GM18867 (cell line): ENCODE data around the gene ABLIM3.

Experiments
- ATAC-seq: cut with Tn5 transposase; IDR thresholded peaks from one replicate; pipeline ENCODE4 v1.9.1; 2021; ENCODE audit warnings: mild to moderate bottlenecking, moderate library complexity; ENCODE audit not compliant: unreplicated experiment

Gene ABLIM3

DNA sequence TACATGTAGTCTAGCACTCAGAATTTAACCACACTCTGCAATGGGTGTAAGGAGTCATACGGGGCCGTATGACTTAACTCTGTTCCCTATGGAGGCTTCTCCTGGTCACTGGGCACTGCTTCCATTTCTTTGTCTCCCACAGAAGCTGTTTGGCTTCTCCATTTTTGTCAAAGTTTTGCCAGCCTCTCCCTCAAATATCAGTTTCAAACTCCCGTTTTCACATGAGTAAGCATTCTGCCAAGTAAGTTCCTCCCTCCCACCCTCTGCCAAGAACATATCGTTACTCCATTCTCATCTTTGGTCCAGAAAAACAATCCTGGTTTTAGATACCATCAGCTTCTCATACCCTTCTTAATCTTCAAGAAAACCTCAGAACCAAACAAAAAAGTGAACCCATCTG is 136.5 kb downstream of the ABLIM3 start:
- ATAC-seq: no peak

DNA sequence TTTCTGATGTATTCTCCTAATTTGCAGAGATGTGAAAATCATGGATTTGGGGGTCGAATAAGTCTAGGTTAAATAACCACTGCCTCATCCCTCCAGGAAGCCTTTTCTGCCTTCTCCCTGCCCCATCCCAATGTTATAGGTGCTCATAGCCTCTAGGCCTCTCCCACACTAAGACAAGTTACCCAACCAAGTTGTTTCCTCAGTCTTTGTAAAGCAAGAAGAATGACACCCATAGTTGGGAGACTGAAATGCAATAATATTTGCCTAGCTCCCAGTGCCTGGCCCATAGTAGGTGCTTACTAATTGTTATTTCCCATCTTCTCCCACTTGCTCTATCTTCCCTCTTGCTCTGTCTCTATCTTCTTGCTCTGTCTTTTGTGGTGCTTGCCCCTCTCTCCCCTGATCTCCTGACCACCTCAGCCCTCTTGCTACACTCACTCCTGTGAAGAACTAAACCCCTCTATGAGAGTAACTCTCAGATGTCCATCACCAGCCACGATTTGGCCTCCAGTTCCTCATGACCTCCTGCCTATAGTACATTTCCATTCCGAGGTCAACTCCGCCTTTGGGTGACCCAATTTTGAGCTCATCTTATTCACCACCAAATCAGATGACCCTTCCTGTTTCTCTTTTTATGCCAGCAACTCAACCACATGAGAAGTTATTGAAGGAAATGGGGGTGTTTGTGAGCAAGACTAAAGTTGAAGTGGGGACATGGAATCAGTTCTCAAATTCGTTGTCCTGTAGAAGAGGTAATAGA is 137.3 kb downstream of the ABLIM3 start:
- no peak for ATAC-seq

DNA sequence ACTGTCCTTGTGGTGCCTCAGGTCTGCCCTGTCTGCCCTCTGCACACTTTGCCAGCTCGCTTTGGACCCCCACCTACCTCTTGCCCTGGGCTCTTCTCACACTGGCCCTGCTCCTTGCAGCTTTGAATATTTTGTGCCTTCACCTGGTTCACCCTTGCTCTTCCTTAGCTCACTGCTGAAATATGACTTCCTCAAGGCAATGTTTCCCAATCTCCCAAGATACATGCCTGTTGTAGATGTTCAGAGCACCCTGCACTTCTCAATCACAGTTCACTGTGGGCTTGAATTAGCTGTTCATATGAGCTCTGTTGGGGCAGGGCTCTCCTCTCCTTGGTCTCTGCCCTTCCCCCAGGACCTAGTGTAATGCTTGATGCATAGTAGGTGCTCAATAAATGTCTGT is 138.4 kb downstream of the ABLIM3 start:
- no peak for ATAC-seq

DNA sequence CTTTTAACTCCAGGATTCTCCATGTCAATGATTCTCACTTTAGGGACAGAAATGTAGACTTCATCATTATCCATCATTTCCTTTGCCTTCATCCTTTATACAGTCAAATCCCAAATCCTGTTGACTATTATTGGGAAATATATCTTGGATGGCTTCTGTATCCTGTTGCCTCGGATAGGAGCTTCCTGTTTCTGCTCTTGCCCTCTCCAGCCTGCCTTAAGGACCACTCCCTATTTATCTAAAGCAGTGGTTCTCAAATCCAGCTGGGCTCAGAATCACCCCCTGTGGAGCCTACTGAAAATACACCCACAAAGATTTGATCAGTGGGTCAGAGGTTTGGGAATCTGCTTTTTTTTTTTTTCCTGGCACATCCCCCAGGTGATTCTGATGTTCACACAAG is 138.8 kb downstream of the ABLIM3 start:
- no peak for ATAC-seq

DNA sequence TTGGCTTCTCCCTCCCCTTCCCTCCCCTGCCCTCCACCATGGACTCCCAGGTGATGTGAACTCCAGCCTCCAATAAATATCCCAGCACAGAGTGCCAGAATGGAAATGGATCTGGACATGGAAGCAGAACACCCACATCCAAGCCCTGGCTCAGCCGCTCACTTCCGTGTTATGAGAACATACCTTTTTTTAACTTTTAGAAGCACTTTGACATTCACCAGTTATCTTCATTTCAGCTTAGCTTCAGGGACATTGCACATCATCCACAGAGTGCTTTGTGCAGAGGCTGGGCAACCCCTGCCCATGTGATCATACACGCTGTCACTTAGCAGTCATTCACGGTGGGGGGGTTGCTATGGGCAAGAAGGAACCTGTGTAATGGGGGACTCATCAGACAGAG is 139.5 kb downstream of the ABLIM3 start:
- no peak for ATAC-seq

DNA sequence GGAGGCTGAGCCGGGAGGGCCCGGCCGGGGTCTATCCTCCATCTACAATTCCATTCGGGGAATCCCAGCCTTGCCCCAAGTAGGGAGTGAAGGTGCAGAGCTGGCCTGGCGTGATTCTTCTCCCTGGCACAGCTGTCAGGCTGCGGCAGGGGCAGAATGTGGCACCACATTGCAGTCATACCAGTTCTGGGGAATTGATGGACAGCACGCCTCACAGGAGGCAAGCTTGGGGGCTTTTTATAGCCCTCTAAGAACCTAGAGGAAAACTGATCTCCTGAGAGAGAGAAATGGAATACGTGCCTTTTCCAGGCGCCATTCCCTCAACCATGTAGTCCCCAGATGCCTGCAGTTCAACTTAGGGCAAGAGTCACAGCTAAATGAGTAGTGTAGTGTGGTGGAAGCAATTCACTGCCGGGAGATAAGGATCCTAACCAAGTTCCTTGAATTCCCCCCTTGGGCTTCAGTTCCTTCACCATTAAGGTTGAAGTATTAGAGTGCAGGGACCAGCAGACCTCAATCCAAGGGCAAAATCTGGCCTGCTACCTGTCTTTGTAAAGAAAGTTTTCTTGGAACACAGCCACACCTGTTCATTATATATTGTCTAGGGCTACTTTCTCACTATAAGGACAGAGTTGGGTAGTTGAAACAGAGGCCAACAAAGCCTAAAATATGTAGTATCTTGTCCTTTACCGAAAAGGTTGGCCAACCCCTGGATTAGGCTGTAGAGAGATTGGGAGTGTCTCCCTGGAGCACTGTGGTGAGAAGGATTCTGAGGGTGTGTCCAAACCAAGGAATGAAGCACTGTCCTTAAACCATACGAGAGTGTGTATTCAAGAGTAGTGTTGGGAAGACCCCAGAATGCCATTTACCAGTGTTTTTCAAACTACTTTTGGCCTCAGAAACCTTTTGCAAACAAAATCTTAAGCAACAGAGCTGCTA is 141.0 kb downstream of the ABLIM3 start:
- no peak for ATAC-seq

DNA sequence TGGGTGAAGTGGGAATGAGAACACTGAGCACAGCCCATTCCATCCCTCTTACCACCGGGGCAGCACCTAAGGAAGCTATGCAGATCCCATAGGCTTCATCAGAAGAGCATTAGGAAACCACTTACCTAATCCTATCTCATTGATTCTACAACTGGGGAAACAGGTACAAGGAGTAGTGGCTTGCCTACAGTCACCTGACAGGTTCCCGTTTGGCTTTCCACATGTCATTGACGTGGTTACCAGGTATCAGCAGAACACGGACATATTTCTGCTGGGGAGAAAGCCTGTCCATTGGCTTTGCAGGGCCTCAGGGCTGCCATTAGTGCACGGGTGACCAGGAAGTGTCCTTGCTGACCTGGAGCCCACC is 141.7 kb downstream of the ABLIM3 start:
- no peak for ATAC-seq

DNA sequence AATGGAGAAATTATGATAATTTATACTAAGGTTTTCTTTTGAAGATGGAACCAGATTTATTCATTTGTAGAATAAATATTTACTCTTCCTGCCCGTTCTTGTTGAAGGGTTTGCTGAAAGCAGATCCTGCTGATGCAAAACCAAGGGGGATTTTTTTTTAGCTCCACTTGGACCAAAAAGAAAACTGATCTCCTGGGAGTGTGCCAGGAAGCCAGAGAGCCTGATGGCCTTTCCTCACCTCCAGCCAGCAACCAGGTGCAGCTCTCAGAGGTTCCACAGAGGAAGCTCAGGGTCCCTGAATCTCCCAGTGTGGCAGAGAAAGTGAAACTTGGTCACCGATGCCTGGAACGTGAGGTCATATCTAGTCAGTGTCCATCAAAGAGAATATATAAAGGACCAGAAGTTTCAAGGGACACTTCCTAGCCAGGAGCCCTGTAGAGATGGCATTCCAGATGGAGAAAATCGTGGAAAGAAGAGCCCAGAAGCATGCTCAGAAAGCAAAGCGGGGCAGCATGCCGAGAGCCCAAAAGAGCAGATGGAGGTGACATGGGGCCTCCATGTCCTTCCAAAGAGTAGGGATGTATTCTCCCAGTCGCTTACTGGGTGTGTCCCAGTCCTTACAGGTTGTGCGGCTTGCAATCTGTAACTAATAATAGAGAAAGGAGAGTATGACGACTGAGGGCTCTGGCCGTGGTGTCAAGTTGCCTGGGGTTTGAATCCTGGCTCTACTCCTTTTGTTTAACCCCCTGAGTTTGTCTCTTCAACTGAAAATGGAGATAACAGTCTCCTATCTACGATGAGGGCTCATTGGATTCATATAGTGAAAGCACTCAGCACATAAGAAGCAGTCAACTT is 142.6 kb downstream of the ABLIM3 start:
- ATAC-seq: no peak

DNA sequence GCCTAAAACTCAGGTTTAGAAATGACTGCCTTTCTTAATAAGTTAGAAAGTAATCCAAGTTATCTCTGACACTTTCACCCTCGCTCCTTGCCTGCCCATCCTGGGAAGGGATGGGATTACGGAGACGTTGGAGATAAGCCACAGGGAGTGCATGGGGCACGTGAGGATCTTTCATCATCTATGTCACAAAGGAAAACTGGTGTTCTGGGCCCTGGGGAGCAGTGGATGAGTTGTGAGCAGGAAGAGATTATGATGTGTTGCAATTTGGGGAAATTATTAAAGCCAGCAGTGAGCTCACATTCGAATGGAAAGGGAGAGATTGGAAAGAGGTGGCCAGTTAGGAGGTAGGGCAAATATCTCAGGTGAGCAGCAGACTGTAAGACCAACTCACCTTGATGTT is 143.2 kb downstream of the ABLIM3 start:
- ATAC-seq: no peak

DNA sequence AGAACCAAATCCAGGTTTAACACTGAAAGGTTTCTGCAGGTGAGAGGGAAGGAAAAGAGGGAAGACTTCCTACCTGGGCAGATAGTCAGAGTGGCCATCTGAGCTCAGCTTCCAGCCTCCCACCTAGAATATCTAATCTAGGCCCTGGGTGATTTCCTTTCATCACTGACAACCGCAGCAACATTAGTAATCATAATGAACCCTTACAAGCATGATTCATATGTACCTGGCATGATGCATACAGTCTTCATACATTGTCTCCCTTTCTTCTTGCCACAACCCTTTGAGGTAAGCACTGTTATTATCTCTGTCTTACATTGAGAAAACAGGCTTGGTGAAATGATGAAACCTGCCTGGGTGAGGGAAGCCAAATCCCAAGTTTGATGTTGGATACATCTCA is 143.9 kb downstream of the ABLIM3 start:
- ATAC-seq: no peak

DNA sequence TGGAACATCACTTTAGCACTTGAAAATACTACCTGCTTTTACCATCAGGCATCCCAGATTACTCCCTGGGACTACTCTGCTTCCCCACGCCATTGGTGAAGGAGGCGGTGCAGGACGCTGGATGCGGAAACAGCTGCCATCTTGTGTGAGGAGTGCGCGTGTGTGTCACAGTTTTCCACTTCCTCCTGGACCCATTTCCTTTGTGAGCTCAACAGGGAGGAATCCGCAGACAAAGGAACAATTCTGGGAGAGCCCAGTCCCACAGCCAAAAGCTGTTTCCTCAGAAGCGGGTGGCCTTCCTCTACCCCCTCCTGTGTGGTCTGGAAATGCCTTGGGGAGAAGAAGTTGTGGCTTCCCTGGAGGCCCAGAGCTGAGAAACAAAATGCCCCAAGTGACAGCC is 147.1 kb downstream of the ABLIM3 start:
- no peak for ATAC-seq

DNA sequence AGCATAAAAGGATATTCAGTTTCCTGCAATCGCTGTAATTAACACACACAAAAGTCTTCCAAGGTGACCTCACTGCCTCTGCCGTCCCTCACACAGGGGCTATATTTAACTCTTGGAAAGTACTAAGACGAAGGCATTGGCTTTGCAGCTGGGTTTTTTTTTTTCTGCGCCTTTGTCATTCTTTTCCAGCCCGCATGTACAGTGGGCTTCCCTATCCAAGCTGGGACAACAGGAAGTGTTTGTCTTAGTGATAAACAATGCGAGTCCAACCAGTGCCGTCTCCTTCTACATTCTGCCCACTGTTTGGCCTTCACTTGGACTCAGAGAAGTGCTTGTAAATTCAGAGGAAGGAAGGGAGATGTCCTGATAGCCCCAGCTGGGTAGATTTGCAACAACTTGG is 148.0 kb downstream of the ABLIM3 start:
- ATAC-seq: no peak

DNA sequence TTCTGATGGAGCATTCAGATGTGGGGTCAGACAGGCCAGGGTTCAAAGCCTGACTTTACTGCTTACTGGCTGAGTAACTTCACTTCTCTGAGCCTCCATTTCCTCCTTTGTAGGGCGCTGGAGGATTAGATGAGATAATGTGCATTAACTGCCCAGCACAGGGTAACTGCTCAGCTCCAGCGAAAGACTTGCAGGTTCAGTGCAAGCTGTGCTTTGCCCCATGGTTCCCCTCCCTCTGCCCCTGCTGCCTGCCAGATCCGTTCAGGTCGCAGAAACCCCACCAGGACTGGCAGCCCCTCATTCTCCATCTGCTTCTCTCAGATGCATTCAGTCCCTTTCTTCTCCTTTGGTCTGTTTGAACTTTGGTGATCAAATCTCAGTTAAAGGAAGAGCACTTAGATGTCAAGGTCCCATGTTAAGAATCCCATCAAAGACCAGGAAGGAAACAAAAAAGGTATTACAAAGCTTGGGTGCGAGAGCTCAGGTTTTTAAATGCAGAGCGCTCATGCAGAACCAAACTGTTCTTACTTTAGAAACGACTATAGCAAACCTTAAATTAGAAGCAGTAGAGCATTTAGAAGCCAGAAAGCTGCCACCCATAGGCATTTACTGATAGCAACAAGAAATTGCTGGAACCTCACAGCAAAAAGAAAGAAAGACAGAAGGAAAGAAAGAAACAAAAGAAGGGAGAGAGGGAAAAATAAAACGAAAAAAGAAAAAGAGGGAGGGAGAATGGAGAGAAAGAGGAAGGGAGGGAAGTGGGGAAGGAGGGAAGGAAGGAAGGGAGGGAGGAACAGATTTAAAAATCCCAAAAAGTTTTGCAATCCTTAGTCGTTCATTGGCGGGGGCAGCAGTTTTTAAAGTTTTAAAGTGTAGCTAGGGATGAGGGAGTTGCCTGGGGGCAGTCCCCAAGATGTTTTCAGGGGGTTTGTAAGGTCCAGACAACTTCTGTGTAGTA is 153.9 kb downstream of the ABLIM3 start:
- ATAC-seq: no peak

DNA sequence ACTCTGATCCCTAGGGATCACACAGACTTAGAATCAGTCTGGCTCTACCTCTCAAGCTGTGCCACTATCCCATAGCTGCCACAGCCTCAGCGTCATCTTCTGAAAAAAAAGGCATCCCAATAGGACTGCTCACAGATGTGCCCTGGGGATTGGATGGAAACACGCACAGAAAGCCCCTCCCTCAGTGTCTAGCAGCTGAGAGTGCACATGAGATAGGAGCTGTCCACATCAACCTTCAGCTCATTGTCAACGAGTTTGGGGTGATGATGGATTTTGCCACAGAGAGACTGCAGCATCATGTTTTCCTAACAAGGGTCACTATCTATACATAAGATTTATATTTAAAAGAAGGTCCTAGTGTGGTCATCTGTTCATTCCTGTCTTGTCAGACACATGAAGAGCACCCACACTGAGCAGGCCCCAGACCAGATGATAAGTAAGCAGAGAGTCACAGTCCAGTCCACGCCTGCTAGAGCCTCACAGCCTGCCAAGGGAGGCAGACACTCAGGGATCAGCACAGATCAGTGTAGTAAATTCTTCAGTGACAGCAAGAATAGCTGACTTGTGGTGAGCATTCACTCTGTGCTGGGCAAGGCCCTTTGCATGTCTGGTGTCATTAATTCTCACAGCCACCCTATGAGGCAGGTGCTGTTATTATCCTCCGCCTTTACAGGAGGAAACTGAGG is 156.2 kb downstream of the ABLIM3 start:
- no peak for ATAC-seq

DNA sequence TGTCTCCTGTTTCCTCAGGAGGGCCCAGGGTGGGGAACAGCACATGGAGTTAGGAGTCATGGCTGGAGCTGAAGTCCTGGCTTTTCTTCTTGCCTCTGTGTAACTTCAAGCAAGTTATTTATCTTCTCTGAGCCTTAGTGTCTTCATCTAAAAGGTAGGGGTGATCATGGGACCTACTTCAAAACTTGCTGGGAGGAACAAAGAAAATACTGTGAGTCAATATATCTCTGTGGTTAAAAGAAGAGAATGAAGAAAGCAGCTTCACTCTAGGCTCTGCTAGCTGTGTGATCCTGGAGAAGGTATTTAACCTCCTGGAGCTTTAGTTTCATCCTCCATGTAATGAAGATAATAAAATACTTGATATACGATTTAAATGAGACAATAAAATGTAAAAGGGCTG is 156.9 kb downstream of the ABLIM3 start:
- ATAC-seq: no peak

DNA sequence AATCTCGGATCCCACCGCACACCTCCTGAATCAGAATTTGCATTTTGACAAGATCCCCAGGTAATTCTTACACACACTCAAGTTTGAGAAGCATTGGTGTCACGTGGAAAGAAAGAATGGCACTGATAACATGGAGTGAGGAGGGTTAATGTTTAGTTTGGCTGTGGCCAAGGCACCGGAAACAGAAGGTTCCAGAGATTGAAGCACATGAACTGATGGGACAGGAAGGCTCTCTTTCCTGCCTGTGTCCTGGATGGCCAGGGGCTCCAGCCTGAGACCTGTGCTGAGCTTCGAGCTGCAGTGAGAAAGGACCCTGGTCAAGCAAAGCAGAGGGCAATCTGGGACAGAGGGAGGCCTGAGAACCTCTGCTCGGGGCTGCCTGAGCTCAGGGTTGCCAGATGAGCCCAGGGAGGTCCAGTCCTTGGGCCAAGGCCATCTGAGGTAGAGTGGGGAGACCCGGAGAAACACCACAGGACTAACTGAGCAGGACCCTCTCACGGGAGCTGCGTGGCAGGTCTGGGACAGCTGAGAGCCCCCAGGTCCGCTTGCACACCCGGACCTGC is 157.6 kb downstream of the ABLIM3 start:
- ATAC-seq: no peak

DNA sequence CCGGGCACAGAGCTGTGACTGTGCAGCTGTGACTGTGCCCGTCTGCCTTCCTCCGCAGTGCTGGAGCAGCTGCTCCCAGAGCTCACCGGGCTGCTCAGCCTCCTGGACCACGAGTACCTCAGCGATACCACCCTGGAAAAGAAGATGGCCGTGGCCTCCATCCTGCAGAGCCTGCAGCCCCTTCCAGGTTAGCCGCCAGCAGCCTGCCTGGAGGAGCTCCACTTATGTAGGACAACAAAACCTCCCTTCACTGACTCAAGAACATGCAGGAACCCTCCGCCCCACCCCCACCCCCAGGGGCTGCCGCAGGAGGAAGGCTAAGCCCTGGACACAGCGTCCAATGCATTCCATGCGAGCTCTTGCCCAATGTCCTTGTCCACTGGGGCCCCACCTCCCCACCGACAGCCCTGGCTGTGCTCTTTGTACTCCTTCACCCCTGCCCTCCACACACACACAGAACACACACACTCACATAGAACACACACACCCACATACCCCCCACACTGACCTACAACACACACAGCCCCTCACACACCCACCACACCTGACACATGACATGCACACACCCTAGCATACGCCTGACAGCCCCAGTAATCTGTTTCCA is 158.3 kb downstream of the ABLIM3 start:
- ATAC-seq: no peak

DNA sequence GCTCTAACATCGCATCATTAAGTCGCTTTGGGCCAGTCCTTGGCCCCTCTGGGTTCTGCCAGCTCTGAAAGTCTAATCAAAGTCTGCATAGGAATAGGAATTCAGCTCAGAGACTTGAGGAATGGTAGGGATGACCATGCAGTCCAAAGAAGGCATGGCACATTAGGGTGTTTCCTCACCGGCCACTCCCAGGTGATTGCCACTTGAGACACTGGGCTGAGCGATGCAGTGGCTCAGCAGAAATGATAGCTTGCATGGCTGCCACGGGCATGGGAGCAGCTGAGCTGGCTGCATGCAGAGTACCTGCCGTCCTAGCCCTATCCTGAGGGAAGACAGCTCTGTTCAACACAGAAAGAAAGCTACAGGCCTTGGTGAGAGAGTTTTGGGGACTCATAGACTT is 159.1 kb downstream of the ABLIM3 start:
- ATAC-seq: no peak
